DND-41 (cell line): ENCODE data around the gene TBC1D9.

ENCODE experiments used
- CTCF ChIP-seq: IDR thresholded peaks from 2 replicates; pipeline ENCODE4 v1.5.1; 2012; ENCODE audit warnings: borderline replicate concordance, low read length, moderate library complexity, mild to moderate bottlenecking; ENCODE audit not compliant: poor library complexity, severe bottlenecking; ENCODE audit errors: extremely low read depth
- EZH2 ChIP-seq: IDR thresholded peaks from 3 replicates; pipeline ENCODE4 v1.6.1; 2012; ENCODE audit warnings: borderline replicate concordance, low read depth, mild to moderate bottlenecking, moderate library complexity, low read length, inconsistent platforms; ENCODE audit not compliant: severe bottlenecking

GRCh38 chr4:140600408-140600807, 155.8 kb downstream of the TBC1D9 start:
- TF ChIP-seq CTCF (no peak), EZH2 (no peak)
